Hematopoietic multipotent progenitor cell treated with erythropoietin and hydrocortisone succinate and interleukin-3 and kit ligand, for 17 days (in vitro differentiated cells): ENCODE data around the gene CHORDC1.
"Not testable (repeated sequence)": the region's sequence is repeated elsewhere in the genome, so short reads cannot be mapped to it uniquely, and the experiment has no call there.

Experiments used
- DNase-seq: peaks from one replicate; pipeline ENCODE4 v3.0.0-alpha.2; 2015; ENCODE audit warnings: low spot score

CHORDC1 gene

DNA sequence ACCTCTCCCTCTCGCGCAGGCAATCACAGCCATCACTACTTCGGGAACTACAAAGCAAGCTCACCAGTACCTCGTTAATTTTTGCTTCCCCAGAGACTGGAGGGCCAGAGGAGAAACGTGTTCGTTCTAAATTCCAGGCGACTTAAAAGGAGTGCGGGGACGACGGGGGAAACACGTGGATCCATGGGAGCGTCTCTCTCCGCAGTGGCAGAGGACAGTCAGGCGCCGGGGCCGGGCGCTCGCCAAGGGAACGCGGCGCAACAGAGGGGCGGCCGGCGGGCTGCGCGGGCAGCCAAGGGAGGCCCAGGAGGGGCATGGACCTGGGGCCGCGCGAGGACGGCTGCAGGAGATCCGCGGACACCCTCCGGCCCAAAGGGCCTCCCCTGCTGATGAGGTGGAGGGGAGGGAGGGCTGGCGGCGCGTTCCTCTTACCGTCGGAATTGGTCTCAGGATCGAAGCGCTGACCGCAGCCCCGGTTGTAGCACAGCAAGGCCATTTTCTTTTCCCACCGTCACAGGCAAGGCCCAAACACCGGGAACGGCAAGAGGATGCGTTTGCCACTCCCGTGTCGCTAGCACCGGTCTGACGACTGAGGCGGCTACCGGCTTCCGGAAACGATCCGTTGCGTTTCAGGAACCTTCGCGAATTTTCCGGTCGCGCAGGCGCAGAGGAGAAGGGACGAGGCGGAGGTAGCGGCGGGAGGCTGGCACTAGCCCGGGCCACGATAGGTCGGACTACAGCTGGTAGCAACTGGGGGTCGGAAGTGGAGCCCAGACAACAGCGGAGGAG is at the start of gene CHORDC1:
TSS of gene CHORDC1 (minus strand) at position 591 of the 789 bp plus-strand sequence. CDS start at position 496, 95 bp downstream.
- DNase-seq: peak; percentile 89

DNA sequence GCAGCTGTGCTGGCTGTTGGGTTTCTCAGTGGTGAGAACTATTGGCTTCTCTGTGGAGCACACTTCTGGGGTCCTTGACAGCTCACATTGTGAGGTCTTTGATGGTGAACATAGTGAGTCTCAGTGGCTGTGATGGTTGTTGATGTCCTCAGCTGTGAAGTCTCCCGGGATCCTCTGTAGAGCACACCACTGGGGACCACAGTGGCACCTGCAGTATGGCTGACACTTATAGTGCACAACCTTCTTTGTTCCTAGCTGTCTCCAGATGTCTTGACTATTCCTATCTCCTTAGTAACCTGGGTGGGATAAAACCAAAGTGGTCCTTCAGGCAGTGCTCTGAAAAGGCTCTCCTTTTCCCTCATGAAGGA is 34.3 kb upstream of the CHORDC1 start:
- DNase-seq: no peak

DNA sequence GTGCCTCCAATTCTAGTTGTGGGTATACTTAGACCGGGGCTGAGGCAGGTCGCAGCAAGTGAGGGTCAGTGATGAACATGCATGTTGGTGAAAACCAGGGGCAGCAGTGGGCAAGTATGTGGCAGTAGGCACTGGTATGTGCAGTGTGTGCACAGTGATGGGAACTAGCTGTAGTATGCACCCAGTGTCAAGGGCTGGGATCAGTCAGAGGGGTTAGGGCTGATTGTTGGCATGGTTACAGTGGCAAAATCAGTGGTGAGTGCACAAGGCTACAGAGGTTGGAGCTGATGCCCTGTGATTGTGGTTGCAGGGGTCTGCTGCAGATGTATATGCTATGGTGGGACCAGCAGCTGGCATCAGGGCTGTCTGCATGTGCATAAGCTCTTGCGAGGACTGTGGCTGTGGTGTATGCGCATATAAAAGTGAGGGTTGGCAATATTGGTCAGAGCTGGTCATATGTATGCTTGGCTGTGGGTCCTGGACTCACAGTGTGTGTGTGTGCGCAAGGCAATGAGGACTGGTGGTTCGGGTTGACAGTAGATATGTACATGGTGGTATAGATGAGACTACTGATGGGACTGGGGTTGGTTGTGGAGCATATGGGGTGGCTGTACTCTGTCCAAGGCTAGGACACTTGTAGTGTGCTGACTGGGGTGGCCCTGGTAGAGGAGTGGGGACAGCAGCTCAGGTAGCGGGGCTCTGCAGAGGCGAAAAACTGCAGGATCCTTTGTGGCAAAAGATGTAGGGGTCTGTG is 33.7 kb upstream of the CHORDC1 start:
- no peak for DNase-seq

DNA sequence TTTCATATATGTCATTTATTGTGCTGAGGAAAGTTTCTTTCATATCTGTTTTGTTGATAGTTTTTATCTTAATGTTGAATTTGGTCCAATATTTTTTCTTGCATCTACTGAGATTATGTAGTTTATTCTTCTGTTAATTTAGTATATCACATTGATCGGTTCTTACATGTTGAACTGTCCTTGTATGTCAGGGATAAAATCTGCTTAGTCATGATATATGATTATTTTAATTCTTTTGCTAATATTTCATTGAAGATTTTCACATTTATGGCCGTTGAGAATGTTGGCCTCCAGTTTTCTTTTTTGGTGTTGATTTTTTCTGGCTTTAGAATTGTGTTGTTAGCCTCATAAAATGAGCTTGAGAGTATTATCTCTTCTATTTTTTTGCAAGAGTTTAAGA is 31.2 kb upstream of the CHORDC1 start:
- DNase-seq: no peak

DNA sequence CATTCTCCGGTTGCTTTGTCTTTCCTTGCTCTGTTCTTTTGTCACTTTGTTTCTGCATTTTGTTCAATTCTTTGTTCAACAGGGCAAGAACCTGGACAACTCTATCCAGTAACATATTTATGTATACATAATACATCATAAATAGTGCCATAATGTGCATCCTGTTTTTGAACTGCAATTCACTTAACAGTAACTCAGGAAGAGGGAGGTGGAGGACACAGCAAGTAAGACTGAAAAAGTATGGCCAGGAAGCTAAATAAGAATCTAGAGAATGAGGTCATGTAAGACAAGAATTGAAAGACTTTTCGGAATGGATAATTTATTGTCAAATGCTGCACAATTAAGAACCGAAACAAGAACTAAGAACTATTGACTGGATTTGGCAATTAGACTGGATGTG is 29.2 kb upstream of the CHORDC1 start:
- DNase-seq: no peak

DNA sequence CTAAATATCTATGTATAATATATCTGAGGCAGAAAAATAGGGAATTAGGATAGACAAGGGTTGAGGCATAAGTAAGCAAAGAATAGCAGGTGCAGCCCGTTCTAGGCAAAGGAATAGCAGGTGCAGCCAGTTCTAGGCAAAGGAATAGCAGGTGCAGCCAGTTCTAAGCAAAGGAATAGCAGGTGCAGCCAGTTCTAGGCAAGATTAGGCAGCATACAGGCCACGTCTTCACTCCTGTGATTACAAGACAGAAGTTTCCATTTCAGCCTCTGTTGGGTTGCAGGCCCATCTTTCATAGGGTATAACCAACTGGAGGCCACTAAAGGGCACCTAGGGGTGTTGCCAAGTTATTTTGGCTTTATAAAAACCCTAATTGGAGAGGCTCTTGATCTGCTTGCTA is 28.8 kb upstream of the CHORDC1 start:
- no peak for DNase-seq

DNA sequence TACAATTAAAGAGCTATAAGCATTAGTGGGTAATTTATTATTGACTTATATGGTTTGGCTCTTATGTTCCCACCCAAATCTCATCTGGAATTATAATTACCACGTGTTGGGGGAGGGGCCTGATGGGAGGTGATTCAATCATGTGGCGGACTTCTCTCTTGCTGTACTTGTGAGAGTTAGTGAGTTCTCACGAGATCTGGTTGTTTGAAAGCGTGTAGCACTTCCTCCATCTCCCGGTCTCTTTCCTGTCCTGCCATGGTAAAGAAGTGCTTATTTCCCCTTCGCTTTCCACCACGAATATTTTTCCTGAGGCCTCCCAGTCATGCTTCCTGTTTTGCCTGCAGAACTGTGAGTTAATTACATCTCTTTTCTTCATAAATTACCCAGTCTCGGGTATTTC is 28.1 kb upstream of the CHORDC1 start:
- no peak for DNase-seq

DNA sequence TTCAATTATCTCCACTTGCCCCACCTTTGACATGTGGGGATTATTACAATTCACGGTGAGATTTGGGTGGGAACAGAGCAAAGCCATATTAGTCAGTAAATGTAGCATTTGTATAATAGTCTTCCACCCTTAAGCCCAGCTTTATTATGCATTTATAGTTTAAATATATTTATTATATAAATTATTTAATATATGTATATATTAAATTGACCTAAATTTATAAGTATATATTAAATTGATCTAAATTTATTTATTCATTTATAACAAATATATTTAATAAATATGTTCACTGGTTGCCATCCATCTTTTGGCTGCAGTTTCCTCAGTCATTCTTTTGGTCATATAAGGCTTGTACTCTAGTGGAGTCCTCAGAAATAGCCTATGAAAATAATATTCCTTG is 23.6 kb upstream of the CHORDC1 start:
- DNase-seq: no peak

DNA sequence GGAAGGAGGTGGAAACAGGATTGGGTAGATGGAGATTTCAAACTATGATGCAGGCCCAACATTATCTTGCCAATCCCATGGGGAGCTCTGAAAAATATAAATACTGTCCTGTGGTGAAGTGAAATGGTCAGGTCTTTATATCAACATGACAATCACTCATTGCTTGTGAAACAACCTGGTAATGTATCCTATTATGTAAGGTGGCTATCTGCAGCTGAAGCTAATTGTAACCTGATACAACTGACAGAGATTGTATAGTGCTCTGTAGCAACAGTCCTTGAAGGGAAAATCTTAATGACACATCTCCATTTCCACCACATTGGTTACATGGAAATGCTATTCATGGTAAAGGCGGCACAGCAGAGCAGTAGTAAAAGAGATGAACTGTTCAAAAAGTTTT is 20.7 kb upstream of the CHORDC1 start:
- no peak for DNase-seq

DNA sequence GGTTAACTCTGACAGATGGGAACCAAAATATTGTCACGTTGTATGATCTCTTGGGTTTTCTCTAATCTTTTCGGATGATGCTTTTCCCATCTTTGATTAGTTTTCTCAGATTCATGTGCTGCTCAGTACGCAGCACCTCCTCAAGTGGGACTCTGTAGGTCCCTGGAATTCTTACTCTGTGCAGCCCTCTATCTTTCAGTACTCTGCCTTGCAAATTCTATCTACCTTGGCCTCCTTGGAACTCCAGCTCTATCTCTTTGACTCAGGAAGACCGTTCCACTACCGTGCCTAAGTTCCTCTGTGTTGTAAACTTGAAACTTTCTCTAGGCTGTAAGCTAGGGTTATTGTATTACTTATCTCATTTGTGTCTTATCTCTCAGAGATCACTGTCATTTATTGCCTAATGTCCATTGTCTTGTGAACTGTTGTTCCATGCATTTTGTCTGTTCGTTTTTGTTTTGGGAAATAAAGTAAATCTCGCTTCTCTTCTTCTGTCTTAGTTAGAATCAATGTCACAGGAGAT is 20.1 kb upstream of the CHORDC1 start:
- DNase-seq: no peak

DNA sequence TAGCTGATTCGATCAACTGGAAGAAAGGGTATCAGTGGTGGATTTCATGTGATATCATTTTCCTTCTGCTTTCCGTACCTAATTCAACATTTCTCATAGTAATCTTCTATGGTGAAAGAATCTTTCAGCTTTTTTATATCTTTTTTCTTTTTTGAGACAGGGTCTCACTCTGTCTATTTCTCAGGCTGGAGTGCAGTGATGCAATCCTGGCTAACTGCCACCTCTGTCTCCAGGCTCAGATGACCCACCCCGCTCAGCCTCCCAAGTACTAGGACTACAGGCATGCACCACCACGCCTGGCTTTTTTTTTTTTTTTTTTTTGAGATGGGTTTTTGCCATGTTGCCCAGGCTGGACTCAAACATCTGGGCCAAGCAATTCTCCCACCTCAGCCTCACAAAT is 18.6 kb upstream of the CHORDC1 start:
- DNase-seq: no peak

DNA sequence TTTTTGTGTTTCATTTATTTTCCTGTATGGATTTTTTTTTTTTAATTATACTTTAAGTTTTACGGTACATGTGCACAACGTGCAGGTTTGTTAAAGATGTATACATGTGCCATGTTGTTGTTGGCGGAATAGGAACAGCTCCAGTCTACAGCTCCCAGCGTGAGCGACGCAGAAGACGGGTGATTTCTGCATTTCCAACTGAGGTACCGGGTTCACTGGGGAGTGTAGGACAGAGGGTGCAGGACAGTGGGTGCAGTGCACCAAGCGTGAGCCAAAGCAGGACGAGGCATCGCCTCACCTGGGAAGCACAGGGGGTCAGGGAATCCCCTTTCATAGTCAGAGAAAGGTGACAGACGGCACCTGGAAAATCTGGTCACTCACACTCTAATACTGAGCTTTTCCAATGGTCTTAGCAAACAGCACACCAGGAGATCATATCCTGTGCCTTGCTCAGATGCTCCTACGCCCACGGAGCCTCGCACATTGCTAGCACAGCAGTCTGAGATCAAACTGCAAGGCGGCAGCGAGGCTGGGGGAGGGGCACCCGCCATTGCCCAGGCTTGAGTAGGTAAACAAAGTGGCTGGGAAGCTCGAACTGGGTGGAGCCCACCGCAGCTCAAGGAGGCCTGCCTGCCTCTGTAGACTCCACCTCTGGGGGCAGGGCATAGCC is 17.3 kb upstream of the CHORDC1 start:
- not testable (repeated sequence) for DNase-seq

DNA sequence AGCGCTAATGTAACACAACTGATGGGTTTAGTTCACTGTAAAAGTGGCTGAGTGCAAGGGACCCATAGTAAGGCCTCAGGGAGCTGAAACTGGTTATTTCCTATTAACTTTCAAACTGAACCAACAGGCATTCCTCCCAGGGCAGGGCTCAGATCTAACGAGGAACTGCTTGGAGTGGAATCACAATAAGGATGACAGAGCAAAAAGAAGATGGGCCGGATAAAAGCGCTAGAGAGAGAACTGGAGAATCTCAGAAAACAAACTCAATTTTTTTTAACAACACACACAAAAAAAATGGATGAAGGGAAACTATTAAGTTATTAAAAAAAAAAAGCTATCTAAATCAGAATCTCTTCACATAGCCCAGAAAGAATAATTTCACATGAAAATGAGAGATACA is 14.2 kb upstream of the CHORDC1 start:
- no peak for DNase-seq

DNA sequence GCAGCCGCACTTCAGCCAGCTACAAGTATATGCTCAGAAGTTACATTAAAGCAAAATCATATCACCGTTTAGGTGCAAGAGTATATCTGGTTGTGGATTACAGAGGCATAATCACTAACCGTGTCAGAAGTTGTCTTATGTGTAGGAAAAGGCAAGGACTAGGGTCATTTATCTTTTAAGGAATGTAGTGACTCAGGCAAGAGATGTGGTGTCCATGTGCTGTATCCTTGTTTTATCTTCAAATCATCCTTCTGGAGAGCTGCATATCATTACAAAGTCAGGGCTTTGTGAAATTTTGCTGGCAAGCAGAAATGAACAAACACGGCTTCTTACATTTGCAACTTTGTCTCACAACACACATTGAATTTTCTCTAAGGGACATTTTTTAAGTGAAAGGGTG is 12.7 kb upstream of the CHORDC1 start:
- DNase-seq: no peak

DNA sequence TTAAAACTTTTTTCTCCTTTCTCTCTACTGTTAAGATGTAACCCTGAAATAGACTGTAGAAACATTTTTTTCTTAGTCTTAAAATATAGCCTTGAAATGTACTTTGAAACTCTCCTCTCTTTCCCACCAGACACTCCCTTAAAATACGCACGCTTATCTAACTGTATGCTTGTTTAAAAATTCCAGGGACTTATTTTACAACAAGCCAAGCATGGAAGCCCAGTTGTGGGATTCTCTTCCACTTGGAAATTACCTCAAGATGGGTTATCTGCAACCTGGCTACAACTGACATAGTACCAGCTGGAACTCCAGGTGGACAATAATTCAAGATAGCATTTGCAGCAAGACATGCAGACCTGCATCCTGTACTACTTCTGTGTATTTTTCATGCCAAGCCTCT is 12.1 kb upstream of the CHORDC1 start:
- DNase-seq: no peak

DNA sequence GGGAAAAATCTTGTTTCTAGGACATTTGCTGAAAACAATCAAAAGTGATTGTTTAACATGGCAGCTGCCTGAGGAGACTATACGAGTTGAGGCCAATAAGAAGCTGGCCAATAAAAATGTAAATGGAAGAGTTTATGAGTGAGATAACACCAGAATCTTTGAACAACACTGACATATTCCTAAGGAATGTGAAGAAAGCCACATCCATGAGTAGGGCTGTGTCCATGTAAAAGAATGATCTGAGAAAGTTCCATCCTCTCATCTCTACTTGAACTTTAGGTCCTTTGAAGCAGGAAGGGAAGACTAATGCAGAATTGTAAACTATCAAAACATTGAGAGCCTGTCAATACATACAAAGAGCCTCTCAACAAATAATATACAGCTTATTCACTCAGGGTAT is 6.9 kb upstream of the CHORDC1 start:
- no peak for DNase-seq

DNA sequence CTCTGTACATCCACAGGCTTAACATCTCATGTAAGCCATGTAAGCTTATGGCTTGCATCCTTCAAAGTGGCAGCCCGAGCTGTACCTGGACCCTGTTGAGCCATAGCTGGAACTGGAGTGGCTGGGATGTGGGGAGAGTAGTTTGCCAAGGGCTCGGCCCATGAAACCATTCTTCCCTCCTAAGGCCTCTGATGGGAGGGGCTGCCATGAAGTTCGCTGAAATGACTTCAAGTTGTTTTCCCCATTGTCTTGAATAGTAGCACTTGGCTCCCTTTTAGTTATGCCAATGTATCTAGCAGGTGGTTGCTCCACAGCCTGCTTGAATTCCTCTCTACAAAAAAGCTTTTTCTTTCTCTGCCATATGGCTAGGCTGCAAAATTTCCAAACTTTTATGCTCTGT is 5.2 kb upstream of the CHORDC1 start:
- DNase-seq: no peak

DNA sequence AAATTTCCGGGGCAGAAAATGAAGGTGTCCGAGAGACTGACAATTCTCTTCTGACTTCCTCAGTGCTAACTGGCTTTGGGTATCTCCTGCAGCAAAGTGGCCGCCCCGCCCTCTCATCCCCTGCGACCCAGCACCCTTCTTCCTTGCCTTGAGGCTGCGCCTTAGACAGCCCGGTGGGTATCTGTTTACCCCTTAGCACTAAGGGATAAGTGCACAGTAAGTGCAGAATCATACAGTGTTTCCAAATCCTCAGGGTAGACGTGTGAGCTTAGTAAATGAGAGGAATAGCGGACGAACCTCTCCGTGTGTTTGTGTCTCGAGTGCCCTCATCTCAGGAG is 368 bp upstream of the CHORDC1 start:
- no peak for DNase-seq

DNA sequence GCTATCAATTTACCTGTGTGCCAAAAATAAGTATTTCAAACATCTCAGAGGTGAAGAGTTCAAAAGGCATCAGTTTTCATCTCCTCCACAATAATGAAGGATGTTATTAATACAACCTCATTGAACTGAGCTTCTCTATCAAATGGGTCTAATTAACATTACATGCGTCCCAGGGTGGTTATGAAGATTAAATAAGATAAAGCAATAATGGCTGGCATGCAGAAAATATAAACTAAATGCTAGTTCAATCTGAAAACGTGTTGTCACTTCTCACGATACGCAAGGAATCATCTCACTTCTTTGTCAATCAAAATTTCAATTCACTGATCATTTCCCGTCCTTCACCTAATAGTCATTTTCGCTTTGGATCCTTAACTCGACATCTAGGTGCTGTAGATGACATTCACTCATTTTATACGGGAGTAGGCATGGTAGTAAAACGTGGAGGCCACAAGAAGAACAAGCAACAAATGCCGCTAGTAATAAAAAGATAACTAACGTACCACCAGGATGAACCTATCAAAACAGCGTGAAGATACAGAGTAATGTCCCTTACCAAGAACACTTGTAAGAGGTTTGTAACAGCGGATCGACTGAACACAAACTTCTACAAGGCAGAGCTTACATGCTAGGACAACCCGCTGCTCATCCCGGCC is 918 bp downstream of the CHORDC1 start:
- DNase-seq: peak; percentile 41

DNA sequence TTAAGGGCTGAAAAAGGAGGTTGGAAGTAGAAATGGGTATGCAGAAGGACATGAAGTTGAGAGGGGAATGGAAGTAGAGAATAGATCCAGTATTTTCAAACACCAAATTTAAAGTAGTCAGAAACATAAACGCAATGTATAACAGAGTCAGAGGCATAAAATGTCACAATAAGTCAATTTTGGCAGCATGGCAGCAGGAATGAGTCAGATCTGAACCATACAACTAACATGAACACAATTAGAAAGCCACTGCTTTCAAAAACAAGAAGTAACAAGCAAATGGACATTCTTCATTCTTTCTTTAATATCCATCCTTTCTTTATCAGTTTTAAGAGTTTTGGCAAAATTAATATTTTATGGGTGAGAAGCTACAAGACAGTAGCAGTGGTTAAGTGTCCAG is 2.5 kb downstream of the CHORDC1 start:
- DNase-seq: no peak

DNA sequence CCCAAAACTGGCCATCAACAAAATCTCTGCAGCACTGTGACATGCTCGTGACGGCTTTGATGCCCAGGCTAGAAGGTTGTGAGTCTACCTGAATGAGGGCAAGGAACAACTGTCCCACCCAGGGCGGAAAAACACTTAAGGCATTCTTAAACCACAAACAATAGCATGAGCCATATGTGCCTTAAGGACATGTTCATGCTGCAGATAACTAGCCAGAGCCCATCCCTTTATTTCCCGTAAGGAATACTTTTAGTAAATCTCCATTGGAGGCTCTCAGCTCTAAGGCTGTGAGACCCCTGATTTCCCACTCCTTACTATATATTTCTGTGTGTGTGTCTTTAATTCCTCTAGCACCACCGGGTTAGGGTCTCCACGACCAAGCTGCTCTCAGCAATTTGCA is 3.4 kb downstream of the CHORDC1 start:
- DNase-seq: no peak

DNA sequence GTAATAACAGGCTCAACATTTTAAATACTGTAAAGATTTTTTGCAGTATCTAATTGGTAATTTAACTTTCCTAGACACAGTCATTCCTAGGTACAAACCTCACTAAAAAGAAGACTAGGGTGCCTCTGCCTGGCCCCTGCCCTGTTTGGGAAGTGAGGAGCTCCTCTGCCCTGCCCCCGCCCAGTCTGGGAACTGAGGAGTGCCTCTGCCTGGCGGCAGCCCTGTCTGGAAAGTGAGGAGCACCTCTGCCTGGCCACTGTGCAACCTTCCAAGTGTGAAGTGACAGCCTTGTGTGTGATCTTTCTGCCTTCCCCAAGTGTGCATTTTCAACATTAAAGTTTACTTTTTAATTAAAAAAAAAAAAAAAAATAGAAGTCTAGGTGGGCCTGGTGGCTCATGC is 4.2 kb downstream of the CHORDC1 start:
- no peak for DNase-seq

DNA sequence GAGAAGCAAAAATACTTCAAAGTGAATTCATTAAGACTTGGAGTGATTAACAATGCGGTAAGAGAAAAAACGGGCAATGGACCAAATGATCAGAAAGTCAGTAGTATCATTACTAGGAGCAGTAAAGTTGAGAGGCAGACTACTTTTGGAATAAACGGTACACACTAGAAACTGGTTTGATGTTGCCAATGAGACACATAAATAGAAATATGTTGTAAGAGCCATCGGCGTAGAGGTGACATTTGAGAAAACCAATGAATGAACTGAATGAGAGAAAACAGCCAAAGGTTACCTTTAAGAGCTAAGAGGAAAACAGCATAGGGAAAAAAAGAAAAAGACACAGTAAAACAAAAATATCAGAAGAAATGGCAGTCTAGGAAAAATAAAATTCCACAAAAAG is 6.2 kb downstream of the CHORDC1 start:
- no peak for DNase-seq
